Activated CD8-positive, alpha-beta T cell treated with anti-CD3 and anti-CD28 coated beads, Interleukin-2, amount 10 ng/mL, durations not matched to agents 7 days and 5 days (primary cell): Measurements from ENCODE around the gene CCDC6. TPM values are rescaled to one million over a fixed set of nuclear protein-coding genes. Genes with fewer than 3 reads are reported as not detected.

Experiments used
- ATAC-seq: fragments of 150-1000 bp; cut with Tn5 transposase; one replicate; pipeline ENCODE4 v1.10.0; 2021; ENCODE audit warnings: moderate library complexity
- CTCF ChIA-PET: fragments of 350-600 bp; sonication (Branson Sonifier 250); formaldehyde crosslinking; loops from one replicate; lab custom pipeline; 2021; ENCODE audit warnings: antibody characterized with exemption; lab: Charles Lee
- POLR2A ChIA-PET: fragments of 350-600 bp; sonication (Branson Sonifier 250); formaldehyde crosslinking; loops from one replicate; lab custom pipeline; 2021; ENCODE audit warnings: antibody characterized with exemption; lab: Charles Lee
- DNase-seq: peaks from one replicate; pipeline ENCODE4 v3.0.0-alpha.2; 2020
- H3K27ac Mint-ChIP-seq: one replicate; pipeline ENCODE4 v1.8.0; 2021; ENCODE audit warnings: mild to moderate bottlenecking, mixed read lengths
- H3K27me3 Mint-ChIP-seq: one replicate; pipeline ENCODE4 v1.8.0; 2021; ENCODE audit warnings: low read depth, mixed read lengths
- H3K36me3 Mint-ChIP-seq: one replicate; pipeline ENCODE4 v1.8.0; 2021; ENCODE audit warnings: low read depth, mixed read lengths
- H3K4me1 Mint-ChIP-seq: one replicate; pipeline ENCODE4 v1.8.0; 2021; ENCODE audit warnings: low read depth, mixed read lengths
- H3K4me3 Mint-ChIP-seq: one replicate; pipeline ENCODE4 v1.8.0; 2021; ENCODE audit warnings: mild to moderate bottlenecking, mixed read lengths
- H3K9me3 Mint-ChIP-seq: one replicate; pipeline ENCODE4 v1.8.0; 2022; ENCODE audit warnings: mixed read lengths; ENCODE audit not compliant: insufficient read depth
- total RNA-seq, 2 experiments: library from RNA; stranded (reverse); gene quantifications; one replicate each; pipeline ENCODE4 v1.2.3, GENCODE V29; 2021

CCDC6 gene
- total RNA-seq, 2 experiments from 2014 or later, result 18.3 to 19.4 TPM

DNA sequence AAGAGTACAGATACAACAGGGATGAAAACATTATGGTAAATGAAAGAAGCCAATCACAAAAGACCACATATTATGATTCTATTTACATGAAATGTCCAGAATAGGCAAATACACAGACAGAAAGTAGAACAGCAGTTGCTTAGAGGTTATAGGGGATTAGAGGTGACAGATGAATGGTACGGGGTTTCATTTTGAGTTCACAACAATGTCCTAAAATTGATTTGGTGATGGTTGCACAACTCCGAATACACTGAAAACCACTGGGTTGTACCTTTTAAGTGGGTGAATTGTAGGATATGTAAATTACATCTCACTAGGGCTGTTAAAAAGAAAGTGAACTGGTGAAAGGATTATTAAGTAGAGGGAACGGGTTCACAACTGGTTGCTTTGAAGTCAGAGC lies 76.8 kb downstream of the CCDC6 start:
- POLR2A ChIA-PET, result no interaction called here
- Mint-ChIP-seq H3K27ac (no peak overlapping the region), H3K4me1 (peaks cover 19% of the 10 kb centered on the region), H3K4me3 (no peak overlapping the region), H3K36me3 (peaks cover 36% of the 10 kb centered on the region), H3K9me3 (no peaks in the 10 kb centered on the region), H3K27me3 (no peaks in the 10 kb centered on the region)
- no peak for DNase-seq
- CTCF ChIA-PET, result no interaction called here
- no peak for ATAC-seq

GRCh38 chr10:59829024-59829423 lies 77.3 kb downstream of the CCDC6 start:
- peaks cover 19% of the 10 kb centered on the region for H3K4me1 Mint-ChIP-seq
- no peak overlapping the region for H3K27ac Mint-ChIP-seq
- no peaks in the 10 kb centered on the region for H3K27me3 Mint-ChIP-seq

DNA sequence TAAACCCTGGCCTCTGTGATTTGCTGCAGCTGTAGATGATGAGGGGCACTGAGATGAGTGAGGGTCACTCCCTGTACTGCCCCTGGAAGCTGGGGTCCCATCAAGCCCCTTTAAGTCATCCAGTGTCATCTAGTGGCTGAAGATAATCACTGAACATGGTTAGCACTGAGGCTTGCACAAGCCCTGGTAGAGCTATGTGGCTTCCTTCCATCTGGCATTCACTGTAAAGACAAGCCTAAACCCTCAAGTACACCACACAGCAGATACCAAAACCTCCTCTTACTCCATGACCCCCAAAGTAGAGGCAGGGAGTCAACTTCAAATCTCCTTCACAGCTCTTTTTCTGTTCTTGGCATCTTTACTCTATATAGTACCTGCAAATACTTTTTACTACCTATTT lies 80.4 kb downstream of the CCDC6 start:
- no peak for ATAC-seq
- no peak overlapping the region for H3K4me3 Mint-ChIP-seq
- H3K27me3 Mint-ChIP-seq, result no peaks in the 10 kb centered on the region
- DNase-seq, result no peak
- ChIA-PET POLR2A (no interaction called here), CTCF (interaction anchor here (1.6 kb wide), 1 partner anchor 22 kb away, joined by 3 read pairs; no protein-coding TSS in a partner anchor)
- H3K27ac Mint-ChIP-seq, result peak overlapping the region; percentile 12
- H3K36me3 Mint-ChIP-seq, result peaks cover 25% of the 10 kb centered on the region
- peaks cover 10% of the 10 kb centered on the region for H3K4me1 Mint-ChIP-seq
- H3K9me3 Mint-ChIP-seq, result no peaks in the 10 kb centered on the region

More at GRCh38 chr10:59829024-59829423, 77.3 kb downstream of the CCDC6 start:
- POLR2A ChIA-PET, result no interaction called here
- CTCF ChIA-PET, result interaction anchor here (1.1 kb wide), 1 partner anchor 15 kb away, joined by 3 read pairs; no protein-coding TSS in a partner anchor
- Mint-ChIP-seq H3K9me3 (no peaks in the 10 kb centered on the region), H3K36me3 (peaks cover 41% of the 10 kb centered on the region), H3K4me3 (no peak overlapping the region)
- no peak for ATAC-seq
- no peak for DNase-seq

DNA sequence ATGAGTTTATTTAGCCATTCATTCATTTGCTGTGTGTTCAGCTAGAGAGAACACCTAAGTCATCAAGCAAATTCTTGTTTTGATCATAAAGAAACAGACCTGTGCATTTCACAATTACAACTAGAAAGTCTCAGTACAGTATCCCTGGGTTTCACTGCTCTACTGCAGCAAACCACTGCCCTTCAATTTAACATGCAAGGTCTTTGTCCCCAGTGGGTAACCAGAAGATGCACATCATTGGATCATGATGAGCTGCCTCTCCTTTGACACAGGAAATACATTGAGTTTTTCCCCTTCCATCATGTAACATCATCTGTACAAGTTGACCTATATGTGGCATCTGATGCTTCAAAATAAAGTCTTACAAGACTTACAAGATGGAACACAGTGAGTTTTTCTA lies 82.6 kb downstream of the CCDC6 start:
- ATAC-seq (no peak), DNase-seq (no peak)
- ChIA-PET CTCF (interaction anchor here (0.8 to 1.7 kb wide), 4 partner anchors 9 to 197 kb away, joined by 3 to 8 read pairs (median 4); partner anchors contain the start of gene CCDC6), POLR2A (no interaction called here)
- H3K36me3 Mint-ChIP-seq, result peaks cover 19% of the 10 kb centered on the region
- H3K27ac Mint-ChIP-seq, result no peak overlapping the region
- no peaks in the 10 kb centered on the region for H3K9me3 Mint-ChIP-seq
- H3K27me3 Mint-ChIP-seq, result no peaks in the 10 kb centered on the region
- H3K4me1 Mint-ChIP-seq, result peaks cover 16% of the 10 kb centered on the region
- no peak overlapping the region for H3K4me3 Mint-ChIP-seq

GRCh38 chr10:59823111-59823510 lies 83.2 kb downstream of the CCDC6 start:
- no peak for ATAC-seq
- Mint-ChIP-seq H3K27me3 (no peaks in the 10 kb centered on the region), H3K9me3 (no peaks in the 10 kb centered on the region), H3K36me3 (peaks cover 19% of the 10 kb centered on the region), H3K27ac (no peak overlapping the region), H3K4me1 (peaks cover 16% of the 10 kb centered on the region), H3K4me3 (no peak overlapping the region)
- ChIA-PET POLR2A (no interaction called here), CTCF (interaction anchor here (0.8 to 1.7 kb wide), 3 partner anchors 9 to 197 kb away, joined by 3 to 8 read pairs (median 4); no protein-coding TSS in a partner anchor)
- DNase-seq, result no peak

DNA sequence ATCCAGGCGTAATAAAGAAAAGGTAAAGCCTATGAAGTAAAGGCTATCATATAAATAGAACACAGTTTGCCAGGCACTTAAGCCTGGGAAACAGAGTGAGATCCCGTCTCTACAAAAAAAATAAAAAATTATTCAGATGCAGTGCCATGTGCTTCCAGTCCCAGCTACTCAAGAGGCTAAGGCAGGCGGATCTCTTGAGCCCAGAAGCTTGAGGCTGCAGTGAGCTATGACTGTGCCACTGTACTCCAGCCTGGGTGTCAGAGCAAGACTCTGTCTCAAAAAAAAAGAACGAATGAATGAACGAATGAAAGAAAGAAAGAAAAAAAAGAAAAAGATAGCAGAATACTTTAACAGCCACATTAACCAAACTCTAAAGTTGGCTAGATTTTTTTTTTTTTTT lies 85.9 kb downstream of the CCDC6 start:
- Mint-ChIP-seq H3K36me3 (peaks cover 10% of the 10 kb centered on the region), H3K4me1 (peaks cover 9% of the 10 kb centered on the region), H3K4me3 (no peak overlapping the region), H3K27ac (no peak overlapping the region), H3K27me3 (no peaks in the 10 kb centered on the region), H3K9me3 (no peaks in the 10 kb centered on the region)
- no peak for DNase-seq
- ChIA-PET POLR2A (no interaction called here), CTCF (interaction anchor here (0.7 to 2.1 kb wide), 3 partner anchors 9 to 194 kb away, joined by 3 to 12 read pairs (median 7); no protein-coding TSS in a partner anchor)
- ATAC-seq, result no peak

DNA sequence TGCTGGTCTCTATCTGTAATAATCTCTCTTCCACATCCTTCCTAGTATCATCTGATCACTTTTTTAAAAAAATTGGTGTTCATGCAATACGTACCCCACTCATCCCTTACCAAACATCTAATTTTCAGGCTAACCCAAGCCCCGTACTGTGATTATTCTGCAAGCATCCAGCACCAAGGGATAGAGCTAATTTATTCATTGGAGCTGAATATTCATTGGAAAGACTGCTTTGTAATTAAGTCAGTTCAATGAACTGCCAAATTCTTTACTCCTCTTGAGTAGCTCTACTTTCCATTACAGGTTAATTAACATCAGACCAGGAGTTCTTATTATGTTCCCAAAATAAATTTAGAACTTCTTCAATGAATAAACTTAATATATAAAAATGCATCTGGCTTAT lies 86.7 kb downstream of the CCDC6 start:
- Mint-ChIP-seq H3K27me3 (no peaks in the 10 kb centered on the region), H3K4me3 (no peak overlapping the region), H3K9me3 (no peaks in the 10 kb centered on the region), H3K36me3 (peaks cover 5% of the 10 kb centered on the region), H3K27ac (no peak overlapping the region), H3K4me1 (peaks cover 9% of the 10 kb centered on the region)
- DNase-seq, result no peak
- ChIA-PET CTCF (interaction anchor here (0.7 to 2.2 kb wide), 6 partner anchors 8 to 193 kb away, joined by 3 to 12 read pairs (median 5); no protein-coding TSS in a partner anchor), POLR2A (no interaction called here)
- no peak for ATAC-seq

GRCh38 chr10:59819265-59819664 lies 87.1 kb downstream of the CCDC6 start:
- Mint-ChIP-seq H3K27me3 (no peaks in the 10 kb centered on the region), H3K9me3 (no peaks in the 10 kb centered on the region), H3K4me3 (no peak overlapping the region), H3K36me3 (peaks cover 2% of the 10 kb centered on the region), H3K4me1 (peaks cover 9% of the 10 kb centered on the region), H3K27ac (no peak overlapping the region)
- POLR2A ChIA-PET, result no interaction called here
- ATAC-seq (no peak), DNase-seq (no peak)
- CTCF ChIA-PET, result interaction anchor here (0.8 to 2.2 kb wide), 5 partner anchors 10 to 193 kb away, joined by 3 to 12 read pairs (median 7); no protein-coding TSS in a partner anchor

DNA sequence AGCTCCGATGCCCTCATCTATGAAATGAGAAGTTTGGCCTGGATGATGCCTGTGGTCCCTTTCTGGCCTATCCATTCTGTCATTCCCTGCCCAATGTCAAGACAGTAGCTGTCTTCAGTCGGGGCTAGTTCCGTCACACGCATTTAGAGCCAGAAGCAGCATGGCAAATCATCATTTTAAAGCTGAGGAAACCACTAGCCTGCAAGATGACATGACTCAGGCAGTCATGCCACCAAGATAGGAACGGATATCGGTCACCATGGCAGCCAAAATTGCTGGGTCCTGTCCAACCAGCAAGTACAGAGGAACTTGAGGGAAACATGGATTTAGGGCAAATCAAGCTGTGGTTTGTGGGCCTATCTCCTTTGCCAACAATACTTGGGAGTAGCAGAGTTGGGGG lies 88.6 kb downstream of the CCDC6 start:
- ChIA-PET POLR2A (no interaction called here), CTCF (interaction anchor here (0.6 to 2.2 kb wide), 7 partner anchors 8 to 592 kb away, joined by 3 to 7 read pairs (median 3); partner anchors contain the start of gene CCDC6)
- ATAC-seq (no peak), DNase-seq (no peak)
- Mint-ChIP-seq H3K4me3 (no peak overlapping the region), H3K27me3 (no peaks in the 10 kb centered on the region), H3K4me1 (peaks cover 9% of the 10 kb centered on the region), H3K27ac (no peak overlapping the region), H3K36me3 (no peaks in the 10 kb centered on the region), H3K9me3 (no peaks in the 10 kb centered on the region)

GRCh38 chr10:59814878-59815277 lies 91.5 kb downstream of the CCDC6 start:
- H3K4me3 Mint-ChIP-seq, result no peak overlapping the region
- no peak for DNase-seq
- no peak overlapping the region for H3K27ac Mint-ChIP-seq
- ChIA-PET CTCF (interaction anchor here (1.9 kb wide), 1 partner anchor 50 kb away, joined by 5 read pairs; no protein-coding TSS in a partner anchor), POLR2A (no interaction called here)
- H3K27me3 Mint-ChIP-seq, result no peaks in the 10 kb centered on the region
- ATAC-seq, result no peak
- H3K36me3 Mint-ChIP-seq, result peaks cover 16% of the 10 kb centered on the region
- H3K9me3 Mint-ChIP-seq, result no peaks in the 10 kb centered on the region
- H3K4me1 Mint-ChIP-seq, result peaks cover 9% of the 10 kb centered on the region

- Mint-ChIP-seq H3K36me3 (peaks cover 18% of the 10 kb centered on the region), H3K27me3 (no peaks in the 10 kb centered on the region), H3K27ac (no peak overlapping the region), H3K9me3 (no peaks in the 10 kb centered on the region), H3K4me1 (no peaks in the 10 kb centered on the region), H3K4me3 (no peak overlapping the region)
- no peak for DNase-seq
- CTCF ChIA-PET, result interaction anchor here (1.0 to 1.6 kb wide), 2 partner anchors 18 to 20 kb away, joined by 3 read pairs; no protein-coding TSS in a partner anchor
- no peak for ATAC-seq
- POLR2A ChIA-PET, result no interaction called here
Measured at GRCh38 chr10:59812519-59813122, 93.7 kb downstream of the CCDC6 start.

DNA sequence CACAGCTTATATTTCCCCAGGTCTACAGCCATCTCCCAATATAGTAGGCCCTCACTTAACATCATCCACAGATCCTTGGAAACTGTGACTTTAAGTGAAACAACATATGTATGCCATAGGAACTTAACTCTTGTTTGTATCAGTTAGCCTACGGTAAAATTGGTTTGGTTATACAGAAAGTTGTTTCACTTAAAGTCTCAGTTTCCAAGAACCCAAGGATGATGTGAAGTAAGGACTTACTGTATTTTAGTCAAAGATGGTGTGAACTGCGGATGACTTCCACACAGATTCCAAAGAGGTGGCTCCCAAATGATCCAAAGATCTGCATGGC lies 96.7 kb downstream of the CCDC6 start:
- H3K4me1 Mint-ChIP-seq, result no peaks in the 10 kb centered on the region
- CTCF ChIA-PET, result interaction anchor here (0.9 to 7.0 kb wide), 8 partner anchors 8 to 222 kb away, joined by 3 to 50 read pairs (median 4); partner anchors contain the start of gene CCDC6
- DNase-seq, result no peak
- H3K27ac Mint-ChIP-seq, result no peak overlapping the region
- H3K36me3 Mint-ChIP-seq, result peaks cover 36% of the 10 kb centered on the region
- POLR2A ChIA-PET, result no interaction called here
- no peaks in the 10 kb centered on the region for H3K9me3 Mint-ChIP-seq
- no peak overlapping the region for H3K4me3 Mint-ChIP-seq
- no peak for ATAC-seq
- no peaks in the 10 kb centered on the region for H3K27me3 Mint-ChIP-seq
